Measurements from ENCODE around the gene HHAT.

GRCh38 chr1:210396541-210396940, 67.8 kb downstream of the HHAT start:
- no peak for TF ChIP-seq CTCF (conservative IDR thresholded peaks at IDR 0.05; ENCODE audit: low read depth, low read length)
- no peak for TF ChIP-seq EZH2 (IDR thresholded peaks at IDR 0.05; ENCODE audit: borderline replicate concordance, low read depth, low read length, poor library complexity, severe bottlenecking)
